OCI-LY1 (cell line): ENCODE data around the gene TNS3.

Experiments used
- CTCF ChIP-seq: fragments of 200-600 bp; sonication (generic), shearing (Covaris generic); IDR thresholded peaks from 2 replicates; pipeline ENCODE4 v1.5.1; 2017; ENCODE audit warnings: mild to moderate bottlenecking, antibody characterized with exemption, low read length, moderate library complexity, mixed read lengths
- EZH2 ChIP-seq: fragments of 200-600 bp; sonication (generic), shearing (Covaris generic); IDR thresholded peaks from 2 replicates; pipeline ENCODE4 v1.8.0; 2017; ENCODE audit warnings: borderline replicate concordance, mixed run types, mild to moderate bottlenecking, antibody characterized with exemption, low read length, moderate library complexity, mixed read lengths

- TF ChIP-seq CTCF (no peak), EZH2 (no peak)
Observed at GRCh38 chr7:47498229-47499056, 83.5 kb downstream of the TNS3 start.
